ENCODE data around the gene PLEKHN1. TPM values are rescaled to one million over a fixed set of nuclear protein-coding genes. Genes with fewer than 3 reads are reported as not detected.

PLEKHN1 gene
- total RNA-seq, 1 donor from 2014 or later, result 1.9 TPM

Small RNA genes lying within 50 kb of the gene (small RNA-seq; reads per million reads assigned to genes)
- gene AL645608.3 (ENCODE audit: low replicate concordance), result not detected

Other genes starting within 250 kb of the PLEKHN1 start
- gene SAMD11, start 42.6 kb upstream of the PLEKHN1 start, total RNA-seq, result 4.9 TPM
- 35.9 TPM for gene NOC2L, start 7.2 kb upstream of the PLEKHN1 start, total RNA-seq
- 3.9 TPM for gene KLHL17, start 5.9 kb upstream of the PLEKHN1 start, total RNA-seq
- gene PERM1, start 15.6 kb downstream of the PLEKHN1 start, total RNA-seq, result 0.99 TPM
- 12.5 TPM for gene HES4, start 33.6 kb downstream of the PLEKHN1 start, total RNA-seq
- gene ISG15, start 47.0 kb downstream of the PLEKHN1 start, total RNA-seq, result 13.7 TPM
- 39.8 TPM for gene AGRN, start 53.6 kb downstream of the PLEKHN1 start, total RNA-seq
- 0.69 TPM for gene RNF223, start 107.8 kb downstream of the PLEKHN1 start, total RNA-seq
- 6.9 TPM for gene C1orf159, start 149.6 kb downstream of the PLEKHN1 start, total RNA-seq
- 0.39 TPM for gene TTLL10, start 207.4 kb downstream of the PLEKHN1 start, total RNA-seq
- gene TNFRSF18, start 240.1 kb downstream of the PLEKHN1 start, total RNA-seq, result 1.9 TPM
- 0.39 TPM for gene TNFRSF4, start 247.7 kb downstream of the PLEKHN1 start, total RNA-seq

Measured in skin of body (tissue), 2 donors.